GM21529 (cell line): Measurements from ENCODE around the gene G2E3.
A peak's percentile ranks its signal among the peaks of the same experiment; 100 is the strongest.
"Not testable (repeated sequence)": the region's sequence is repeated elsewhere in the genome, so short reads cannot be mapped to it uniquely, and the experiment has no call there.

Experiments used
- ATAC-seq: cut with Tn5 transposase; IDR thresholded peaks from one replicate; pipeline ENCODE4 v1.9.1; 2021; ENCODE audit not compliant: unreplicated experiment

Gene G2E3

GRCh38 chr14:30600922-30601918 lies 42.3 kb downstream of the G2E3 start:
- no peak for ATAC-seq

GRCh38 chr14:30603402-30603801 lies 44.4 kb downstream of the G2E3 start:
- no peak for ATAC-seq

- not testable (repeated sequence) for ATAC-seq
Observed at GRCh38 chr14:30604696-30605095, 45.7 kb downstream of the G2E3 start.

GRCh38 chr14:30607156-30607780 lies 48.3 kb downstream of the G2E3 start:
- ATAC-seq, result no peak

GRCh38 chr14:30608533-30609006 lies 49.6 kb downstream of the G2E3 start:
- ATAC-seq, result no peak

GRCh38 chr14:30610787-30611343 lies 51.9 kb downstream of the G2E3 start:
- ATAC-seq, result no peak

GRCh38 chr14:30614155-30614554 lies 55.2 kb downstream of the G2E3 start:
- no peak for ATAC-seq

- ATAC-seq, result peak; percentile 41
Observed at GRCh38 chr14:30620178-30620577, 61.2 kb downstream of the G2E3 start.

- ATAC-seq, result peak; percentile 15
Observed at GRCh38 chr14:30621354-30621939, 62.5 kb downstream of the G2E3 start.

- peak; percentile 90 for ATAC-seq
Observed at GRCh38 chr14:30621940-30622830, 63.2 kb downstream of the G2E3 start, which contains the start of gene SCFD1. Gene SCFD1 (plus strand): TSS chr14:30622319. CDS start chr14:30622339, 20 bp downstream.

GRCh38 chr14:30623412-30624131 lies 64.6 kb downstream of the G2E3 start:
- ATAC-seq, result no peak

GRCh38 chr14:30624132-30624423 lies 65.1 kb downstream of the G2E3 start:
- ATAC-seq, result no peak

- ATAC-seq, result no peak
Observed at GRCh38 chr14:30625533-30625932, 66.6 kb downstream of the G2E3 start.

- ATAC-seq, result not testable (repeated sequence)
Observed at GRCh38 chr14:30629432-30629831, 70.5 kb downstream of the G2E3 start.

GRCh38 chr14:30630248-30630647 lies 71.3 kb downstream of the G2E3 start:
- ATAC-seq, result no peak

- ATAC-seq, result no peak
Observed at GRCh38 chr14:30632730-30633129, 73.8 kb downstream of the G2E3 start.

- ATAC-seq, result no peak
Observed at GRCh38 chr14:30638926-30639325, 80.0 kb downstream of the G2E3 start.

- ATAC-seq, result no peak
Observed at GRCh38 chr14:30641207-30641606, 82.2 kb downstream of the G2E3 start.

- ATAC-seq, result not testable (repeated sequence)
Observed at GRCh38 chr14:30644462-30644861, 85.5 kb downstream of the G2E3 start.

- no peak for ATAC-seq
Observed at GRCh38 chr14:30645600-30645999, 86.6 kb downstream of the G2E3 start.
